ENCODE data around the gene CCM2.
"Not testable (repeated sequence)": the region's sequence is repeated elsewhere in the genome, so short reads cannot be mapped to it uniquely, and the experiment has no call there.

CCM2 gene

GRCh38 chr7:45020915-45021314, 20.9 kb downstream of the CCM2 start:
- no peaks in the 10 kb centered on the region for H3K9me3 ChIP-seq
- DNase-seq (ENCODE audit: low spot score in 2 of 2): no peak
- H3K36me3 ChIP-seq (replicated peaks): no peaks in the 10 kb centered on the region
- H3K27me3 ChIP-seq (ENCODE audit: low read depth): no peaks in the 10 kb centered on the region
- in situ Hi-C loops (cut with MboI; ENCODE audit: low sequenced_read_pairs): no loop called here
- no peaks in the 10 kb centered on the region for H3K4me1 ChIP-seq
- H3K4me3 ChIP-seq: no peak overlapping the region

GRCh38 chr7:45021604-45022296, 21.7 kb downstream of the CCM2 start:
- Histone ChIP-seq H3K9me3 (no peaks in the 10 kb centered on the region), H3K4me3 (no peak overlapping the region), H3K4me1 (no peaks in the 10 kb centered on the region), H3K27me3 (ENCODE audit: low read depth) (no peaks in the 10 kb centered on the region), H3K36me3 (replicated peaks) (no peaks in the 10 kb centered on the region)
- in situ Hi-C loops (cut with MboI; ENCODE audit: low sequenced_read_pairs): no loop called here
- no peak for DNase-seq (ENCODE audit: low spot score in 2 of 2)

- no peaks in the 10 kb centered on the region for H3K4me1 ChIP-seq
Measured at GRCh38 chr7:45024126-45024744, 24.2 kb downstream of the CCM2 start.

GRCh38 chr7:45025473-45025872, 25.5 kb downstream of the CCM2 start:
- H3K4me1 ChIP-seq: not testable (repeated sequence)

More at GRCh38 chr7:45024126-45024744, 24.2 kb downstream of the CCM2 start:
- Histone ChIP-seq H3K4me3 (no peak overlapping the region), H3K27me3 (ENCODE audit: low read depth) (no peaks in the 10 kb centered on the region), H3K36me3 (replicated peaks) (no peaks in the 10 kb centered on the region), H3K9me3 (no peaks in the 10 kb centered on the region)
- DNase-seq (ENCODE audit: low spot score in 2 of 2): no peak
- in situ Hi-C loops (cut with MboI; ENCODE audit: low sequenced_read_pairs): no loop called here

GRCh38 chr7:45026013-45026412, 26.0 kb downstream of the CCM2 start:
- no peaks in the 10 kb centered on the region for H3K36me3 ChIP-seq (replicated peaks)
- no peaks in the 10 kb centered on the region for H3K27me3 ChIP-seq (ENCODE audit: low read depth)
- H3K9me3 ChIP-seq: no peaks in the 10 kb centered on the region
- H3K4me1 ChIP-seq: no peaks in the 10 kb centered on the region
- in situ Hi-C loops (cut with MboI; ENCODE audit: low sequenced_read_pairs): no loop called here
- H3K4me3 ChIP-seq: no peak overlapping the region
- DNase-seq (ENCODE audit: low spot score in 2 of 2): no peak

More at GRCh38 chr7:45025473-45025872, 25.5 kb downstream of the CCM2 start:
- H3K36me3 ChIP-seq (replicated peaks); H3K4me3 ChIP-seq; H3K9me3 ChIP-seq; DNase-seq (ENCODE audit: low spot score in 2 of 2); H3K27me3 ChIP-seq (ENCODE audit: low read depth); in situ Hi-C loops (cut with MboI; ENCODE audit: low sequenced_read_pairs): not testable (repeated sequence)

- no peaks in the 10 kb centered on the region for H3K27me3 ChIP-seq (ENCODE audit: low read depth)
- DNase-seq (ENCODE audit: low spot score in 2 of 2): no peak
- in situ Hi-C loops (cut with MboI; ENCODE audit: low sequenced_read_pairs): no loop called here
- H3K36me3 ChIP-seq (replicated peaks): no peaks in the 10 kb centered on the region
- no peak overlapping the region for H3K4me3 ChIP-seq
- no peaks in the 10 kb centered on the region for H3K4me1 ChIP-seq
- H3K9me3 ChIP-seq: no peaks in the 10 kb centered on the region
Measured at GRCh38 chr7:45026984-45027773, 27.2 kb downstream of the CCM2 start.

GRCh38 chr7:45027774-45028114, 27.7 kb downstream of the CCM2 start:
- H3K4me3 ChIP-seq: no peak overlapping the region
- in situ Hi-C loops (cut with MboI; ENCODE audit: low sequenced_read_pairs): no loop called here
- no peaks in the 10 kb centered on the region for H3K9me3 ChIP-seq
- H3K27me3 ChIP-seq (ENCODE audit: low read depth): no peaks in the 10 kb centered on the region
- no peaks in the 10 kb centered on the region for H3K4me1 ChIP-seq
- no peak for DNase-seq (ENCODE audit: low spot score in 2 of 2)
- H3K36me3 ChIP-seq (replicated peaks): no peaks in the 10 kb centered on the region

- no peak overlapping the region for H3K4me3 ChIP-seq
- no peaks in the 10 kb centered on the region for H3K27me3 ChIP-seq (ENCODE audit: low read depth)
- no peaks in the 10 kb centered on the region for H3K36me3 ChIP-seq (replicated peaks)
- DNase-seq (ENCODE audit: low spot score in 2 of 2): no peak
- H3K4me1 ChIP-seq: no peaks in the 10 kb centered on the region
- in situ Hi-C loops (cut with MboI; ENCODE audit: low sequenced_read_pairs): no loop called here
- no peaks in the 10 kb centered on the region for H3K9me3 ChIP-seq
Measured at GRCh38 chr7:45028138-45028919, 28.3 kb downstream of the CCM2 start.

- no peak for DNase-seq (ENCODE audit: low spot score in 2 of 2)
- in situ Hi-C loops (cut with MboI; ENCODE audit: low sequenced_read_pairs): no loop called here
- Histone ChIP-seq H3K9me3 (no peaks in the 10 kb centered on the region), H3K4me3 (no peak overlapping the region), H3K36me3 (replicated peaks) (no peaks in the 10 kb centered on the region), H3K27me3 (ENCODE audit: low read depth) (no peaks in the 10 kb centered on the region), H3K4me1 (peaks cover 3% of the 10 kb centered on the region; the same call in 1 of the 2 replicates)
Measured at GRCh38 chr7:45028920-45029344, 28.9 kb downstream of the CCM2 start.

GRCh38 chr7:45031829-45032228, 31.8 kb downstream of the CCM2 start:
- in situ Hi-C loops (cut with MboI; ENCODE audit: low sequenced_read_pairs): no loop called here

GRCh38 chr7:45032421-45032820, 32.4 kb downstream of the CCM2 start:
- in situ Hi-C loops (cut with MboI; ENCODE audit: low sequenced_read_pairs): no loop called here
- no peaks in the 10 kb centered on the region for H3K36me3 ChIP-seq (replicated peaks)

More at GRCh38 chr7:45031829-45032228, 31.8 kb downstream of the CCM2 start:
- H3K4me1 ChIP-seq: peaks cover 3% of the 10 kb centered on the region; the same call in 1 of the 2 replicates
- DNase-seq (ENCODE audit: low spot score in 2 of 2): no peak
- no peaks in the 10 kb centered on the region for H3K9me3 ChIP-seq
- H3K4me3 ChIP-seq: no peak overlapping the region
- H3K36me3 ChIP-seq (replicated peaks): no peaks in the 10 kb centered on the region
- no peaks in the 10 kb centered on the region for H3K27me3 ChIP-seq (ENCODE audit: low read depth)

GRCh38 chr7:45033261-45033930, 33.4 kb downstream of the CCM2 start:
- Histone ChIP-seq H3K36me3 (replicated peaks) (no peaks in the 10 kb centered on the region; the same call in 1 of the 2 replicates), H3K9me3 (no peaks in the 10 kb centered on the region), H3K4me3 (no peak overlapping the region), H3K27me3 (ENCODE audit: low read depth) (no peaks in the 10 kb centered on the region), H3K4me1 (peaks cover 3% of the 10 kb centered on the region; the same call in 1 of the 2 replicates)
- in situ Hi-C loops (cut with MboI; ENCODE audit: low sequenced_read_pairs): no loop called here
- DNase-seq (ENCODE audit: low spot score in 2 of 2): no peak

More at GRCh38 chr7:45032421-45032820, 32.4 kb downstream of the CCM2 start:
- Histone ChIP-seq H3K4me1 (peaks cover 3% of the 10 kb centered on the region; the same call in 1 of the 2 replicates), H3K4me3 (no peak overlapping the region), H3K9me3 (no peaks in the 10 kb centered on the region), H3K27me3 (ENCODE audit: low read depth) (no peaks in the 10 kb centered on the region)
- no peak for DNase-seq (ENCODE audit: low spot score in 2 of 2)

- no peaks in the 10 kb centered on the region; the same call in 1 of the 2 replicates for H3K36me3 ChIP-seq (replicated peaks)
- no peak overlapping the region for H3K4me3 ChIP-seq
- H3K9me3 ChIP-seq: no peaks in the 10 kb centered on the region
- H3K27me3 ChIP-seq (ENCODE audit: low read depth): no peaks in the 10 kb centered on the region
- in situ Hi-C loops (cut with MboI; ENCODE audit: low sequenced_read_pairs): no loop called here
- peak in 1 of 2 experiments; percentile 29 for DNase-seq (ENCODE audit: low spot score in 2 of 2)
- peaks cover 3% of the 10 kb centered on the region; the same call in 1 of the 2 replicates for H3K4me1 ChIP-seq
Measured at GRCh38 chr7:45033931-45034290, 33.9 kb downstream of the CCM2 start.

All from HAP-1 (cell line).